KG1 (cell line): ENCODE results near the gene SERPINB11.
"Not testable (repeated sequence)": the region's sequence is repeated elsewhere in the genome, so short reads cannot be mapped to it uniquely, and the experiment has no call there.

Source experiments
- DNase-seq: peaks from one replicate; lab custom pipeline; 2025; lab: John Stamatoyannopoulos, UW

Gene SERPINB11

GRCh38 chr18:63730773-63731172, 28.0 kb downstream of the SERPINB11 start:
- DNase-seq, result no peak

- no peak for DNase-seq
Observed at GRCh38 chr18:63731215-63731614, 28.5 kb downstream of the SERPINB11 start.

GRCh38 chr18:63736876-63737275, 34.1 kb downstream of the SERPINB11 start:
- no peak for DNase-seq

GRCh38 chr18:63741769-63742168, 39.0 kb downstream of the SERPINB11 start:
- no peak for DNase-seq

GRCh38 chr18:63747006-63747405, 44.2 kb downstream of the SERPINB11 start:
- no peak for DNase-seq

GRCh38 chr18:63749489-63749888, 46.7 kb downstream of the SERPINB11 start:
- no peak for DNase-seq

- DNase-seq, result no peak
Observed at GRCh38 chr18:63752636-63753035, 49.9 kb downstream of the SERPINB11 start.

- DNase-seq, result no peak
Observed at GRCh38 chr18:63753676-63754075, 50.9 kb downstream of the SERPINB11 start.

- DNase-seq, result no peak
Observed at GRCh38 chr18:63757541-63757940, 54.8 kb downstream of the SERPINB11 start.

- no peak for DNase-seq
Observed at GRCh38 chr18:63758615-63759240, 56.0 kb downstream of the SERPINB11 start.

GRCh38 chr18:63759786-63760185, 57.0 kb downstream of the SERPINB11 start:
- DNase-seq, result not testable (repeated sequence)

- no peak for DNase-seq
Observed at GRCh38 chr18:63762518-63762917, 59.8 kb downstream of the SERPINB11 start.

GRCh38 chr18:63763831-63764600, 61.3 kb downstream of the SERPINB11 start:
- no peak for DNase-seq

- no peak for DNase-seq
Observed at GRCh38 chr18:63765837-63766236, 63.1 kb downstream of the SERPINB11 start.
